K562 (cell line): Measurements from ENCODE around the gene AMIGO3. TPM values are rescaled to one million over a fixed set of nuclear protein-coding genes. Genes with fewer than 3 reads are reported as not detected.

Experiments used
- ATAC-seq: fragments of 200-7000 bp; cut with Tn5 transposase; 3 replicates; pipeline ENCODE4 v1.9.1; 2020; ENCODE audit warnings: moderate library complexity
- BruUV-seq: library from RNA; stranded (reverse); fragments of 400-500 nt; replicated peaks from 2 replicates; lab custom pipeline; 2021; lab: Mats Ljungman, UMichigan
- CTCF ChIA-PET: fragments of 300-600 bp; formaldehyde crosslinking; extraction: SDS; loops from one replicate; lab custom pipeline; 2021; ENCODE audit warnings: low intra/inter-chr PET ratio; lab: Yijun Ruan, JAX
- POLR2A ChIA-PET: fragments of 300-600, 350-650 bp; sonication (Branson Sonifier 250); formaldehyde crosslinking; extraction: SDS; loops from one replicate; lab custom pipeline; 2021; ENCODE audit warnings: antibody characterized with exemption, inconsistent platforms; lab: Yijun Ruan, JAX
- DNase-seq, 4 experiments: peaks; one replicate each; pipeline versions ENCODE4 v3.0.0 to v3.0.0-alpha.2; 2011 to 2018; ENCODE audit warnings: low spot score in 3 of 4, mixed read lengths in 3 of 4; ENCODE audit errors: extremely low read depth in 1 of 4
- FAIRE-seq: peaks from 2 replicates; lab custom pipeline; 2011; peaks lifted over from hg19 to GRCh38; lab: Jason Lieb, UNC
- H2AFZ ChIP-seq: 2 replicates; pipeline ENCODE4 v1.6.0; 2011; ENCODE audit warnings: low read depth, low read length, control low read depth, inconsistent platforms
- H3K27ac ChIP-seq: fragments of 200-600 bp; 3 replicates; pipeline ENCODE4 v1.8.0; 2011; ENCODE audit warnings: low read depth, mild to moderate bottlenecking, control low read depth, inconsistent platforms, low read length, moderate library complexity, mixed read lengths; ENCODE audit errors: extremely low read depth
- H3K27me3 ChIP-seq, 2 experiments: fragments of 300-600 bp in 1 of 2; 2 replicates in 1 of 2; 3 replicates in 1 of 2; pipeline versions ENCODE4 v1.6.0 to v1.8.0; 2011; ENCODE audit warnings: inconsistent platforms in 2 of 2, low read length in 2 of 2, mild to moderate bottlenecking in 1 of 2, mixed read lengths in 1 of 2, moderate library complexity in 1 of 2; ENCODE audit not compliant: control insufficient read depth in 2 of 2, insufficient read depth in 2 of 2
- H3K36me3 ChIP-seq: fragments of 300-600 bp; 3 replicates; pipeline ENCODE4 v1.8.0; 2011; ENCODE audit warnings: mild to moderate bottlenecking, low read length, inconsistent platforms; ENCODE audit not compliant: control insufficient read depth, insufficient read depth
- H3K4me1 ChIP-seq, 2 experiments: fragments of 200-600 bp in 1 of 2; replicated peaks in 1 of 2; 2 replicates in 1 of 2; 3 replicates in 1 of 2; pipeline versions ENCODE4 v1.5.1 to v1.8.0; 2011; ENCODE audit warnings: inconsistent platforms in 2 of 2, low read length in 2 of 2, mild to moderate bottlenecking in 1 of 2, mixed read lengths in 1 of 2, moderate library complexity in 1 of 2; ENCODE audit not compliant: control insufficient read depth in 2 of 2, insufficient read depth in 2 of 2
- H3K4me2 ChIP-seq: 2 replicates; pipeline ENCODE4 v1.6.1; 2011; ENCODE audit warnings: low read length, control low read depth, inconsistent platforms, mixed read lengths; ENCODE audit not compliant: insufficient read depth
- H3K4me3 ChIP-seq: fragments of 200-600 bp; sonication (generic), shearing (Covaris generic); 2 replicates; pipeline ENCODE4 v1.5.1; 2016; ENCODE audit warnings: control low read depth, inconsistent platforms
- H3K79me2 ChIP-seq: fragments of 200-600 bp; 3 replicates; pipeline ENCODE4 v1.8.0; 2011; ENCODE audit warnings: low read length, inconsistent platforms; ENCODE audit not compliant: control insufficient read depth, insufficient read depth
- H3K9ac ChIP-seq, 2 experiments: 2 replicates each; pipeline versions ENCODE4 v1.6.0 to v1.6.1; 2011; ENCODE audit warnings: low read depth in 2 of 2, low read length in 2 of 2, control low read depth in 1 of 2, inconsistent platforms in 1 of 2, mild to moderate bottlenecking in 1 of 2, mixed read lengths in 1 of 2; ENCODE audit not compliant: insufficient read depth in 1 of 2
- H3K9me1 ChIP-seq: one replicate; pipeline ENCODE4 v1.6.0; 2011; ENCODE audit warnings: inconsistent platforms, mild to moderate bottlenecking, low read length, moderate library complexity; ENCODE audit not compliant: control insufficient read depth, insufficient read depth
- H3K9me3 ChIP-seq: replicated peaks from 2 replicates; pipeline ENCODE4 v1.5.1; 2011; ENCODE audit warnings: low read depth, low read length, inconsistent platforms; ENCODE audit not compliant: control insufficient read depth, insufficient read depth
- H4K20me1 ChIP-seq: replicated peaks from 2 replicates; pipeline ENCODE4 v1.6.1; 2011; ENCODE audit warnings: low read length, inconsistent platforms, mixed read lengths; ENCODE audit not compliant: control insufficient read depth, insufficient read depth
- RBFOX2 ChIP-seq: fragments of 200-400 bp; formaldehyde crosslinking; IDR thresholded peaks from 2 replicates; pipeline ENCODE4 v1.6.1; 2017; ENCODE audit warnings: low read depth, mild to moderate bottlenecking, low read length, moderate library complexity
- WGBS: fragments of 100-300 bp; shearing (Covaris generic); methylation state at CpG from one replicate; pipeline ENCODE4 v1.1.6; 2016; ENCODE audit warnings: low coverage, mixed read lengths; ENCODE audit not compliant: insufficient coverage; ENCODE audit errors: missing lambda C conversion rate; 5-methylcytosine and 5-hydroxymethylcytosine counted together
- in situ Hi-C: fragments of 300-500 bp; cut with MboI; formaldehyde crosslinking; loops from 4 replicates; pipeline ENCODE4 v1.15.0; 2018; ENCODE audit warnings: inconsistent platforms, mixed read lengths
- intact Hi-C: fragments of 100-400 bp; cut with micrococcal nuclease; formaldehyde crosslinking; loops from 2 replicates; pipeline ENCODE4 v1.14.2; 2022
- polyA plus RNA-seq, 8 experiments: library from polyadenylated mRNA; depleted of rRNA in 4 of 8; stranded (reverse) in 5 of 8; unstranded in 3 of 8; fragments of >200 nt; fragmentation: Nextera tagmentation in 2 of 8; fragmentation: Illumina TruSeq in 1 of 8; extraction: Ambion mirVana in 2 of 8; extraction: Trizol in 1 of 8; gene quantifications; 2 replicates each; pipeline versions ENCODE4 v1.2.1 to v1.2.3, GENCODE V29; 2011 to 2014; ENCODE audit warnings: inconsistent platforms in 1 of 8, missing spikeins in 1 of 8
- total RNA-seq, 7 experiments: library from RNA; depleted of rRNA in 6 of 7; stranded (reverse); fragments of >200 nt in 6 of 7; fragmentation: Illumina TruSeq in 2 of 7; extraction: Trizol in 2 of 7; gene quantifications; 2 replicates each; pipeline versions ENCODE4 v1.2.1 to v1.2.3, GENCODE V29; 2011 to 2021; ENCODE audit warnings: low replicate concordance in 1 of 7
- TF ChIP-seq, protein P1 (sequence below): sonication (generic); formaldehyde crosslinking; IDR thresholded peaks from 2 replicates; pipeline ENCODE4 v1.8.1; 2023; ENCODE audit warnings: mild to moderate bottlenecking, missing genetic modification reagents
- TF ChIP-seq, protein P2 (sequence below), 3 experiments: IDR thresholded peaks in 2 of 3; conservative IDR thresholded peaks in 1 of 3; 2 replicates each; pipeline ENCODE4 v1.5.1; 2011 to 2012; ENCODE audit warnings: low read length in 3 of 3, mild to moderate bottlenecking in 3 of 3, control low read depth in 2 of 3, improper control_type of control experiment in 1 of 3, inconsistent platforms in 1 of 3, low read depth in 1 of 3, mixed read lengths in 1 of 3, moderate library complexity in 1 of 3; ENCODE audit not compliant: insufficient read depth in 2 of 3

AMIGO3 gene
- total and polyA plus RNA-seq, 9 of the 15 experiments (the other 6 are each of a cell fraction or from before 2014, with no cell fraction given), result 0.13 to 2.8 (median 0.44) TPM; not detected in 4

- Histone ChIP-seq H3K79me2 (peaks cover 12% of the 10 kb centered on the region), H3K9me3 (no peaks in the 10 kb centered on the region), H3K4me3 (no peak overlapping the region), H4K20me1 (0 out of 2 replicates have a peak, but pooled peaks cover 3% of the 10 kb centered on the region), H3K4me2 (no peak overlapping the region), H3K36me3 (peaks cover 61% of the 10 kb centered on the region; the same call in 2 of the 3 replicates), H3K27ac (no peak overlapping the region), H3K27me3 (no peaks in the 10 kb centered on the region), H2AFZ (no peak overlapping the region), H3K4me1 (peaks cover 0 to 29% of the 10 kb centered on the region in 2 experiments; a peak in 3 of 5 replicates), H3K9me1 (no peaks in the 10 kb centered on the region), H3K9ac (no peak overlapping the region)
- POLR2A ChIA-PET, result no interaction called here
- TF ChIP-seq, protein P1, sequence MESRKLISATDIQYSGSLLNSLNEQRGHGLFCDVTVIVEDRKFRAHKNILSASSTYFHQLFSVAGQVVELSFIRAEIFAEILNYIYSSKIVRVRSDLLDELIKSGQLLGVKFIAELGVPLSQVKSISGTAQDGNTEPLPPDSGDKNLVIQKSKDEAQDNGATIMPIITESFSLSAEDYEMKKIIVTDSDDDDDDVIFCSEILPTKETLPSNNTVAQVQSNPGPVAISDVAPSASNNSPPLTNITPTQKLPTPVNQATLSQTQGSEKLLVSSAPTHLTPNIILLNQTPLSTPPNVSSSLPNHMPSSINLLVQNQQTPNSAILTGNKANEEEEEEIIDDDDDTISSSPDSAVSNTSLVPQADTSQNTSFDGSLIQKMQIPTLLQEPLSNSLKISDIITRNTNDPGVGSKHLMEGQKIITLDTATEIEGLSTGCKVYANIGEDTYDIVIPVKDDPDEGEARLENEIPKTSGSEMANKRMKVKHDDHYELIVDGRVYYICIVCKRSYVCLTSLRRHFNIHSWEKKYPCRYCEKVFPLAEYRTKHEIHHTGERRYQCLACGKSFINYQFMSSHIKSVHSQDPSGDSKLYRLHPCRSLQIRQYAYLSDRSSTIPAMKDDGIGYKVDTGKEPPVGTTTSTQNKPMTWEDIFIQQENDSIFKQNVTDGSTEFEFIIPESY (CRISPR knock-in tag), result peak; percentile 95
- TF ChIP-seq, protein P2, sequence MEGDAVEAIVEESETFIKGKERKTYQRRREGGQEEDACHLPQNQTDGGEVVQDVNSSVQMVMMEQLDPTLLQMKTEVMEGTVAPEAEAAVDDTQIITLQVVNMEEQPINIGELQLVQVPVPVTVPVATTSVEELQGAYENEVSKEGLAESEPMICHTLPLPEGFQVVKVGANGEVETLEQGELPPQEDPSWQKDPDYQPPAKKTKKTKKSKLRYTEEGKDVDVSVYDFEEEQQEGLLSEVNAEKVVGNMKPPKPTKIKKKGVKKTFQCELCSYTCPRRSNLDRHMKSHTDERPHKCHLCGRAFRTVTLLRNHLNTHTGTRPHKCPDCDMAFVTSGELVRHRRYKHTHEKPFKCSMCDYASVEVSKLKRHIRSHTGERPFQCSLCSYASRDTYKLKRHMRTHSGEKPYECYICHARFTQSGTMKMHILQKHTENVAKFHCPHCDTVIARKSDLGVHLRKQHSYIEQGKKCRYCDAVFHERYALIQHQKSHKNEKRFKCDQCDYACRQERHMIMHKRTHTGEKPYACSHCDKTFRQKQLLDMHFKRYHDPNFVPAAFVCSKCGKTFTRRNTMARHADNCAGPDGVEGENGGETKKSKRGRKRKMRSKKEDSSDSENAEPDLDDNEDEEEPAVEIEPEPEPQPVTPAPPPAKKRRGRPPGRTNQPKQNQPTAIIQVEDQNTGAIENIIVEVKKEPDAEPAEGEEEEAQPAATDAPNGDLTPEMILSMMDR (IDR thresholded peaks at IDR 0.05 in 2 of 3, conservative IDR thresholded peaks at IDR 0.05 in 1 of 3; ENCODE audit: insufficient read depth in 2 of 3, low read depth in 1 of 3, low read length in 3 of 3), result no peak
- TF ChIP-seq RBFOX2, result peak; percentile 36; the same call in 1 of the 2 replicates
- WGBS, result 100% methylated on average over 2 of the region's 33 CpGs
- CTCF ChIA-PET, result interaction anchor here (1.2 kb wide), 1 partner anchor 120 kb away, joined by 4 read pairs; no protein-coding TSS in a partner anchor
- FAIRE-seq, result no peak
- in situ Hi-C loops (no loop called here), intact Hi-C loops (no loop called here)
- ATAC-seq, result no peak
- no TSS peak for BruUV-seq
- no peak for DNase-seq
These were observed 648 bp downstream of the AMIGO3 start for GRCh38 chr3:49718858-49719213.
